Activated T-helper 1 cell treated with anti-CD3 and anti-CD28 coated beads, Interleukin-12 subunit alpha, Interleukin-12 subunit beta, Interleukin-2, Interleukin-4 antibody, amounts not matched to agents 30 ng/mL and 10 ng/mL and 1 ng/mL, durations not matched to agents 14 hours and 24 hours and 36 hours (primary cell): Measurements from ENCODE around the gene CEL. TPM values are rescaled to one million over a fixed set of nuclear protein-coding genes. Genes with fewer than 3 reads are reported as not detected.
A peak's percentile ranks its signal among the peaks of the same experiment; 100 is the strongest.
"Not testable (repeated sequence)": the region's sequence is repeated elsewhere in the genome, so short reads cannot be mapped to it uniquely, and the experiment has no call there.

ENCODE experiments used
- DNase-seq: peaks from one replicate; pipeline ENCODE4 v3.0.0; 2021; ENCODE audit warnings: low spot score
- H3K27ac Mint-ChIP-seq: one replicate; pipeline ENCODE4 v1.8.0; 2021; ENCODE audit warnings: mild to moderate bottlenecking, mixed read lengths
- H3K27me3 Mint-ChIP-seq: one replicate; pipeline ENCODE4 v1.8.0; 2022; ENCODE audit warnings: mild to moderate bottlenecking, moderate library complexity, mixed read lengths; ENCODE audit not compliant: insufficient read depth
- H3K36me3 Mint-ChIP-seq: one replicate; pipeline ENCODE4 v1.8.0; 2021; ENCODE audit warnings: low read depth, mixed read lengths
- H3K4me1 Mint-ChIP-seq: one replicate; pipeline ENCODE4 v1.8.0; 2021; ENCODE audit warnings: low read depth, mixed read lengths
- H3K4me3 Mint-ChIP-seq: one replicate; pipeline ENCODE4 v1.8.0; 2021; ENCODE audit warnings: mild to moderate bottlenecking, moderate library complexity, mixed read lengths
- H3K9me3 Mint-ChIP-seq: one replicate; pipeline ENCODE4 v1.8.0; 2021; ENCODE audit warnings: mixed read lengths
- intact Hi-C: fragments of 100-400 bp; cut with micrococcal nuclease; formaldehyde crosslinking; loops from one replicate; pipeline ENCODE4 v1.15.1; 2024
- total RNA-seq: library from RNA; stranded (reverse); gene quantifications from 2 replicates; pipeline ENCODE4 v1.2.3, GENCODE V29; 2022

The CEL gene
- total RNA-seq, 1 donor from 2014 or later: 2.0 TPM

GRCh38 chr9:133037775-133038515 is 23.8 kb upstream of the CEL start:
- H3K27me3 Mint-ChIP-seq: no peaks in the 10 kb centered on the region
- no peak overlapping the region for H3K4me3 Mint-ChIP-seq
- H3K36me3 Mint-ChIP-seq: peaks cover 5% of the 10 kb centered on the region
- H3K4me1 Mint-ChIP-seq: peaks cover 21% of the 10 kb centered on the region
- no peaks in the 10 kb centered on the region for H3K9me3 Mint-ChIP-seq
- no peak for DNase-seq
- intact Hi-C loops: no loop called here
- no peak overlapping the region for H3K27ac Mint-ChIP-seq

- Mint-ChIP-seq H3K36me3 (peaks cover 17% of the 10 kb centered on the region), H3K4me1 (peaks cover 15% of the 10 kb centered on the region)
- intact Hi-C loops: loop anchor here (10.0 kb wide), 1 partner anchor 64 kb away; no protein-coding TSS in a partner anchor
- H3K9me3 Mint-ChIP-seq, H3K27me3 Mint-ChIP-seq, H3K4me3 Mint-ChIP-seq, H3K27ac Mint-ChIP-seq: not testable (repeated sequence)
- DNase-seq: peak; percentile 20
These were observed 20.8 kb upstream of the CEL start for GRCh38 chr9:133040892-133041479.

DNA sequence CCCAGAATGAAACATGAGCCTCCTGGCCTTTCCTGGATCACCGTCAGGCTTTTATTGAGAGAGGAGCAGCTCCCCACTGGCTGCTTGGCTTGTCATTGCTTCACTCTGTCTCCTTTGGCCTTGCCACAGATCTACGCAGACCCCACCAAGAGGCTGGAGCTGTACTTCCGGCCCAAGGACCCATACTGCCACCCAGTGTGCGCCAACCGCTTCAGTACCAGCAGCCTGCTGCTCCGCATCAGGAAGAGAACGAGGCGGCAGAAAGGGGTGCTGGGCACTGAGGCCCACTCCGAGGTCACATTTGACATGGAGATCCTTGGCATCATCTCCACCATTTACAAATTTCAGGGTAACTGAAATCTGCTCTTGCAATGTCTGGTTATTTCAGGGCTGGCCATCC is 19.8 kb upstream of the CEL start:
- DNase-seq: no peak
- Mint-ChIP-seq H3K27me3 (no peaks in the 10 kb centered on the region), H3K4me1 (peaks cover 6% of the 10 kb centered on the region), H3K4me3 (no peak overlapping the region), H3K27ac (no peak overlapping the region), H3K9me3 (no peaks in the 10 kb centered on the region), H3K36me3 (peaks cover 22% of the 10 kb centered on the region)
- intact Hi-C loops: loop anchor here (10.0 kb wide), 1 partner anchor 63 kb away; no protein-coding TSS in a partner anchor

- Mint-ChIP-seq H3K27me3 (no peaks in the 10 kb centered on the region), H3K36me3 (peaks cover 22% of the 10 kb centered on the region)
These were observed 19.1 kb upstream of the CEL start for GRCh38 chr9:133042676-133043075.

DNA sequence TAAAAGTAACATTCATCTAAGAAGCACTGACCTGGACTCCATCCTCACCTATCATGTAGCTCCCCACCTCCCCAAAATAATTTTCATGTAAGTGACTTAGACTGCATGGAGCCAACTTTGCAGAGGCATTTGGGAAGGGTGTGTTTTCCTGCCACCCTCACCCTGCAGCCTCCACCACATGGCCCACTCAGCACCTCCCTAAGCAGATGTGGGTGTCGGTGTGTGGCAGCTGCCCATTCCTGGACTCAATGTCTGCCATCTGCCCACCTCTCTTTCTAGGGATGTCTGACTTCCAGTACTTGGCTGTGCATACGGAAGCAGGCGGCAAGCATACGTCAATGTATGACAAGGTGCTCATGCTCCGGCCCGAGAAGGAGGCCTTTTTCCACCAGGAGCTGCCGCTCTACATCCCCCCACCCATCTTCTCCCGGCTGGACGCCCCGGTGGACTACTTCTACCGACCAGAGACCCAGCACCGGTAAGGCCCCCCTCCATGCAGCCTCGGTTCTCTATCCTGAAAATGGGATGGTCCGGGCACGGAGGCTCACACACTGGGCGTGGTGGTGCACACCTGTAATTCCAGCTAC is 18.2 kb upstream of the CEL start:
- Mint-ChIP-seq H3K36me3 (peaks cover 18% of the 10 kb centered on the region), H3K27ac (no peak overlapping the region), H3K4me3 (no peak overlapping the region), H3K4me1 (peaks cover 6% of the 10 kb centered on the region), H3K27me3 (no peaks in the 10 kb centered on the region), H3K9me3 (no peaks in the 10 kb centered on the region)
- DNase-seq: no peak
- intact Hi-C loops: loop anchor here (10.0 kb wide), 1 partner anchor 61 kb away; no protein-coding TSS in a partner anchor

More at GRCh38 chr9:133042676-133043075, 19.1 kb upstream of the CEL start:
- intact Hi-C loops: loop anchor here (10.0 kb wide), 1 partner anchor 62 kb away; no protein-coding TSS in a partner anchor
- Mint-ChIP-seq H3K4me3 (no peak overlapping the region), H3K4me1 (peaks cover 6% of the 10 kb centered on the region), H3K9me3 (no peaks in the 10 kb centered on the region), H3K27ac (no peak overlapping the region)
- no peak for DNase-seq

DNA sequence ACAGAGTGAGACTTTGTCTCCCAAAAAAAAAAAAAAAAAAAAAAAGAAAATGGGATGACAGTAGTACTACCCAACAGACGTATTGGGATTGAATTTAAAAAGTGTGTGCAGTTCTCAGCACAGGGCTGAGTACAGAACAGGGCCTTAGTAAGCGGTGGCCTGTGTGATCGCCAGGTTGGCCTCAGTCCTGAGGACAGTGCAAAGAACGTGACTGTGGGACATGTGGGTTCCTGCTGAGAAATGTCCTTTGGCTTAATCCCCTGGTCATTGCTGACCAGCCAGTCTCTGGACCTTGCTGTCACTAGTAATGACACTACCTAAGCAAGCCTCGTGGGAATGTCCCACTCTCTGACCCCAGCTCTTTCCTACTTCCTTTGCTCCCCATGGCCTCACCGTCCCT is 17.7 kb upstream of the CEL start:
- Mint-ChIP-seq H3K27ac (peak overlapping the region; percentile 9), H3K4me3 (no peak overlapping the region), H3K4me1 (peaks cover 6% of the 10 kb centered on the region), H3K9me3 (no peaks in the 10 kb centered on the region), H3K27me3 (no peaks in the 10 kb centered on the region), H3K36me3 (peaks cover 18% of the 10 kb centered on the region)
- intact Hi-C loops: loop anchor here (10.0 kb wide), 1 partner anchor 61 kb away; no protein-coding TSS in a partner anchor
- DNase-seq: no peak

DNA sequence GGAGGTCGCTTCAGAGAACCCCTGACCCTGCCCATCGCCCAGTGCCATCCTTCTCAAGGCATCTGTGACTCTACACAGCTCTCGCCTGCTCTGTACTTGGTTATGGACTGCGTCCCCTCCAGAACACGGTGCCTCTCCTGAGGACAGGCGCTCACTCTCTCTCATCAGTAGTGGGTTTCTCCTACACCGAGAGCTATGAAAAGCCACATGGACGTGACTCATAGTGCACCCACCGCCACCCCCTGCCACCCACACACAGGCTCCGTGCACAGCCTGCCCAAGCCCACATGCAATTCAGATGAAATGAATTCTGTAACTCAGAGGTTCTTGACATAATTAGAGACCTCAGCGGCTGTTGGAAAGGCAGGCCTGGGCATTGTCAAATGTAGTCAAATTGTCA is 17.1 kb upstream of the CEL start:
- Mint-ChIP-seq H3K27ac (peak overlapping the region; percentile 9), H3K27me3 (no peaks in the 10 kb centered on the region), H3K4me3 (no peak overlapping the region), H3K36me3 (peaks cover 23% of the 10 kb centered on the region), H3K9me3 (no peaks in the 10 kb centered on the region), H3K4me1 (peaks cover 6% of the 10 kb centered on the region)
- no peak for DNase-seq
- intact Hi-C loops: loop anchor here (10.0 kb wide), 1 partner anchor 60 kb away; no protein-coding TSS in a partner anchor

GRCh38 chr9:133045132-133045531 is 16.6 kb upstream of the CEL start:
- intact Hi-C loops: loop anchor here (10.0 kb wide), 1 partner anchor 60 kb away; no protein-coding TSS in a partner anchor
- no peak overlapping the region for H3K4me3 Mint-ChIP-seq
- H3K27me3 Mint-ChIP-seq: no peaks in the 10 kb centered on the region
- H3K4me1 Mint-ChIP-seq: peaks cover 6% of the 10 kb centered on the region
- no peak overlapping the region for H3K27ac Mint-ChIP-seq
- H3K36me3 Mint-ChIP-seq: peaks cover 23% of the 10 kb centered on the region
- no peak for DNase-seq
- H3K9me3 Mint-ChIP-seq: no peaks in the 10 kb centered on the region

GRCh38 chr9:133046196-133046899 is 15.4 kb upstream of the CEL start:
- Mint-ChIP-seq H3K27me3 (no peaks in the 10 kb centered on the region), H3K4me1 (peaks cover 6% of the 10 kb centered on the region), H3K27ac (no peak overlapping the region), H3K9me3 (no peaks in the 10 kb centered on the region), H3K4me3 (no peak overlapping the region), H3K36me3 (peaks cover 25% of the 10 kb centered on the region)
- intact Hi-C loops: loop anchor here (10.0 kb wide), 1 partner anchor 58 kb away; no protein-coding TSS in a partner anchor
- DNase-seq: no peak

- no peak for DNase-seq
- intact Hi-C loops: loop anchor here (10.0 kb wide), 1 partner anchor 58 kb away; no protein-coding TSS in a partner anchor
- H3K36me3 Mint-ChIP-seq: peaks cover 25% of the 10 kb centered on the region
- no peak overlapping the region for H3K4me3 Mint-ChIP-seq
- H3K4me1 Mint-ChIP-seq: peaks cover 6% of the 10 kb centered on the region
- H3K27ac Mint-ChIP-seq: no peak overlapping the region
- H3K27me3 Mint-ChIP-seq: no peaks in the 10 kb centered on the region
- no peaks in the 10 kb centered on the region for H3K9me3 Mint-ChIP-seq
These were observed 14.9 kb upstream of the CEL start for GRCh38 chr9:133046900-133047295.

DNA sequence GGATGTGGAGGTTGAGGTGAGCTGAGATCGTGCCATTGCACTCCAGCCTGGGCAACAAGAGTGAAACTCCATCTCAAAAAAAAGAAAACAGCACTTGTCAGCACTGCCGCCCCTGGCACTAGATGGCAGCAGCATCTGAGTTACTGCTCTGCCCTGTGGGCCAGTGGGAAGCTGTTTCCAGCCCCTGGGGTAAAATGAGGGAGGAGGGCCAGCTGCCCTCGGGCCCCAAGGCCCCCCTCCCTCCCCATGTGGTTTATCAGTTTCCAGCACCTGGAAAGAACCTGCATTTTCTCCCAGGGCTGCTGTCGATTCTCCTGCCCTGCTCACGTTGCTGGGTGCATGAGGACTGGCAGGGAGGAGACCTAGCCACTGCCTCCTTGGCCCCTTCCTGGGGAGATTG is 13.2 kb upstream of the CEL start:
- peaks cover 27% of the 10 kb centered on the region for H3K36me3 Mint-ChIP-seq
- H3K4me1 Mint-ChIP-seq: peaks cover 6% of the 10 kb centered on the region
- peak; percentile 30 for DNase-seq
- no peak overlapping the region for H3K4me3 Mint-ChIP-seq
- H3K27me3 Mint-ChIP-seq: no peaks in the 10 kb centered on the region
- no peaks in the 10 kb centered on the region for H3K9me3 Mint-ChIP-seq
- H3K27ac Mint-ChIP-seq: no peak overlapping the region
- intact Hi-C loops: loop anchor here (1.0 to 10.0 kb wide), 2 partner anchors 56 to 99 kb away; no protein-coding TSS in a partner anchor

- peaks cover 6% of the 10 kb centered on the region for H3K4me1 Mint-ChIP-seq
- no peaks in the 10 kb centered on the region for H3K27me3 Mint-ChIP-seq
- H3K4me3 Mint-ChIP-seq: no peak overlapping the region
- H3K9me3 Mint-ChIP-seq: no peaks in the 10 kb centered on the region
- H3K36me3 Mint-ChIP-seq: peaks cover 32% of the 10 kb centered on the region
- no peak overlapping the region for H3K27ac Mint-ChIP-seq
- no peak for DNase-seq
- intact Hi-C loops: loop anchor here (10.0 kb wide), 1 partner anchor 56 kb away; no protein-coding TSS in a partner anchor
These were observed 12.7 kb upstream of the CEL start for GRCh38 chr9:133049043-133049442.
